Stimulated activated naive CD8-positive, alpha-beta T cell treated with anti-CD3 and anti-CD28 coated beads, Interleukin-15, Interleukin-2, amounts not matched to agents 100 ng/mL and 50 ng/mL, for 24 hours (primary cell): ENCODE measurements around the gene RALY.
A peak's percentile ranks its signal among the peaks of the same experiment; 100 is the strongest.

Experiments
- H3K27ac Mint-ChIP-seq: one replicate; pipeline ENCODE4 v1.8.0; 2021; ENCODE audit warnings: mild to moderate bottlenecking, mixed read lengths
- H3K27me3 Mint-ChIP-seq: one replicate; pipeline ENCODE4 v1.8.0; 2021; ENCODE audit warnings: mixed read lengths
- H3K36me3 Mint-ChIP-seq: one replicate; pipeline ENCODE4 v1.8.0; 2021; ENCODE audit warnings: low read depth, mixed read lengths
- H3K4me1 Mint-ChIP-seq: one replicate; pipeline ENCODE4 v1.8.0; 2021; ENCODE audit warnings: low read depth, mixed read lengths
- H3K4me3 Mint-ChIP-seq: one replicate; pipeline ENCODE4 v1.8.0; 2021; ENCODE audit warnings: mild to moderate bottlenecking, mixed read lengths
- H3K9me3 Mint-ChIP-seq: one replicate; pipeline ENCODE4 v1.8.0; 2021; ENCODE audit warnings: mixed read lengths

Gene RALY

GRCh38 chr20:34066476-34067090 lies 72.9 kb downstream of the RALY start:
- Mint-ChIP-seq H3K36me3 (peaks cover 9% of the 10 kb centered on the region), H3K27me3 (no peaks in the 10 kb centered on the region), H3K27ac (peak overlapping the region; percentile 8), H3K9me3 (no peaks in the 10 kb centered on the region), H3K4me3 (no peak overlapping the region), H3K4me1 (peaks cover 43% of the 10 kb centered on the region)

- Mint-ChIP-seq H3K9me3 (no peaks in the 10 kb centered on the region), H3K4me3 (no peak overlapping the region), H3K36me3 (peaks cover 15% of the 10 kb centered on the region), H3K4me1 (peaks cover 29% of the 10 kb centered on the region), H3K27me3 (no peaks in the 10 kb centered on the region), H3K27ac (peak overlapping the region; percentile 56)
Observed at GRCh38 chr20:34068001-34068400, 74.3 kb downstream of the RALY start.

GRCh38 chr20:34069341-34070078 lies 75.8 kb downstream of the RALY start:
- Mint-ChIP-seq H3K4me3 (no peak overlapping the region), H3K4me1 (peaks cover 40% of the 10 kb centered on the region), H3K27ac (no peak overlapping the region), H3K27me3 (no peaks in the 10 kb centered on the region), H3K9me3 (no peaks in the 10 kb centered on the region), H3K36me3 (peaks cover 17% of the 10 kb centered on the region)

- Mint-ChIP-seq H3K9me3 (no peaks in the 10 kb centered on the region), H3K36me3 (peaks cover 13% of the 10 kb centered on the region), H3K27me3 (no peaks in the 10 kb centered on the region), H3K4me1 (peaks cover 42% of the 10 kb centered on the region), H3K27ac (no peak overlapping the region), H3K4me3 (no peak overlapping the region)
Observed at GRCh38 chr20:34070079-34070439, 76.3 kb downstream of the RALY start.

GRCh38 chr20:34070859-34071258 lies 77.1 kb downstream of the RALY start:
- peaks cover 12% of the 10 kb centered on the region for H3K36me3 Mint-ChIP-seq
- H3K4me3 Mint-ChIP-seq, result no peak overlapping the region
- peak overlapping the region; percentile 61 for H3K27ac Mint-ChIP-seq
- peaks cover 42% of the 10 kb centered on the region for H3K4me1 Mint-ChIP-seq
- H3K27me3 Mint-ChIP-seq, result no peaks in the 10 kb centered on the region
- H3K9me3 Mint-ChIP-seq, result no peaks in the 10 kb centered on the region

- Mint-ChIP-seq H3K27ac (no peak overlapping the region), H3K4me3 (no peak overlapping the region), H3K9me3 (no peaks in the 10 kb centered on the region), H3K4me1 (peaks cover 42% of the 10 kb centered on the region), H3K27me3 (no peaks in the 10 kb centered on the region), H3K36me3 (peaks cover 18% of the 10 kb centered on the region)
Observed at GRCh38 chr20:34072076-34072475, 78.4 kb downstream of the RALY start.

- H3K27ac Mint-ChIP-seq, result peak overlapping the region; percentile 38
- H3K9me3 Mint-ChIP-seq, result no peaks in the 10 kb centered on the region
- H3K4me1 Mint-ChIP-seq, result peaks cover 41% of the 10 kb centered on the region
- H3K4me3 Mint-ChIP-seq, result no peak overlapping the region
- peaks cover 18% of the 10 kb centered on the region for H3K36me3 Mint-ChIP-seq
- H3K27me3 Mint-ChIP-seq, result no peaks in the 10 kb centered on the region
Observed at GRCh38 chr20:34072778-34073177, 79.1 kb downstream of the RALY start.

GRCh38 chr20:34074101-34074760 lies 80.5 kb downstream of the RALY start:
- Mint-ChIP-seq H3K4me1 (peaks cover 28% of the 10 kb centered on the region), H3K36me3 (peaks cover 25% of the 10 kb centered on the region), H3K4me3 (no peak overlapping the region), H3K27me3 (no peaks in the 10 kb centered on the region), H3K9me3 (no peaks in the 10 kb centered on the region), H3K27ac (no peak overlapping the region)

GRCh38 chr20:34075647-34076046 lies 81.9 kb downstream of the RALY start:
- Mint-ChIP-seq H3K27ac (peak overlapping the region; percentile 16), H3K36me3 (peaks cover 28% of the 10 kb centered on the region), H3K4me1 (peaks cover 18% of the 10 kb centered on the region), H3K4me3 (no peak overlapping the region), H3K27me3 (no peaks in the 10 kb centered on the region), H3K9me3 (no peaks in the 10 kb centered on the region)

- no peak overlapping the region for H3K27ac Mint-ChIP-seq
- peaks cover 36% of the 10 kb centered on the region for H3K36me3 Mint-ChIP-seq
- no peaks in the 10 kb centered on the region for H3K27me3 Mint-ChIP-seq
- H3K4me3 Mint-ChIP-seq, result no peak overlapping the region
- H3K9me3 Mint-ChIP-seq, result no peaks in the 10 kb centered on the region
- H3K4me1 Mint-ChIP-seq, result peaks cover 15% of the 10 kb centered on the region
Observed at GRCh38 chr20:34076952-34077351, 83.2 kb downstream of the RALY start.

- Mint-ChIP-seq H3K4me1 (peaks cover 11% of the 10 kb centered on the region), H3K9me3 (no peaks in the 10 kb centered on the region), H3K27me3 (no peaks in the 10 kb centered on the region), H3K27ac (no peak overlapping the region), H3K4me3 (no peak overlapping the region), H3K36me3 (peaks cover 31% of the 10 kb centered on the region)
Observed at GRCh38 chr20:34078540-34078939, 84.8 kb downstream of the RALY start.

- Mint-ChIP-seq H3K9me3 (no peaks in the 10 kb centered on the region), H3K27ac (peak overlapping the region; percentile 32), H3K4me1 (no peaks in the 10 kb centered on the region), H3K4me3 (no peak overlapping the region), H3K27me3 (no peaks in the 10 kb centered on the region), H3K36me3 (peaks cover 44% of the 10 kb centered on the region)
Observed at GRCh38 chr20:34079818-34080217, 86.1 kb downstream of the RALY start.

- no peak overlapping the region for H3K27ac Mint-ChIP-seq
- H3K4me3 Mint-ChIP-seq, result no peak overlapping the region
- H3K27me3 Mint-ChIP-seq, result no peaks in the 10 kb centered on the region
- no peaks in the 10 kb centered on the region for H3K9me3 Mint-ChIP-seq
- H3K36me3 Mint-ChIP-seq, result peaks cover 52% of the 10 kb centered on the region
- no peaks in the 10 kb centered on the region for H3K4me1 Mint-ChIP-seq
Observed at GRCh38 chr20:34082232-34082887, 88.6 kb downstream of the RALY start.

GRCh38 chr20:34083137-34083536 lies 89.4 kb downstream of the RALY start:
- peaks cover 2% of the 10 kb centered on the region for H3K4me1 Mint-ChIP-seq
- peak overlapping the region; percentile 24 for H3K27ac Mint-ChIP-seq
- H3K36me3 Mint-ChIP-seq, result peaks cover 59% of the 10 kb centered on the region
- H3K27me3 Mint-ChIP-seq, result no peaks in the 10 kb centered on the region
- H3K4me3 Mint-ChIP-seq, result no peak overlapping the region
- no peaks in the 10 kb centered on the region for H3K9me3 Mint-ChIP-seq

GRCh38 chr20:34083781-34084180 lies 90.1 kb downstream of the RALY start:
- H3K4me3 Mint-ChIP-seq, result no peak overlapping the region
- H3K9me3 Mint-ChIP-seq, result no peaks in the 10 kb centered on the region
- peak overlapping the region; percentile 24 for H3K27ac Mint-ChIP-seq
- H3K27me3 Mint-ChIP-seq, result no peaks in the 10 kb centered on the region
- peaks cover 63% of the 10 kb centered on the region for H3K36me3 Mint-ChIP-seq
- H3K4me1 Mint-ChIP-seq, result peaks cover 6% of the 10 kb centered on the region
